Activated T-cell treated with anti-CD3 and anti-CD28 coated beads for 24 hours (primary cell): Measurements from ENCODE around the gene CPT1A.

ENCODE experiments used
- DNase-seq: peaks from one replicate; pipeline ENCODE4 v3.0.0-alpha.2; 2020; ENCODE audit warnings: low read depth

The CPT1A gene

GRCh38 chr11:68854273-68854958 is 12.7 kb upstream of the CPT1A start:
- DNase-seq = no peak

- no peak for DNase-seq
These were observed 10.9 kb upstream of the CPT1A start for GRCh38 chr11:68852628-68853027.

GRCh38 chr11:68848429-68848828 is 6.7 kb upstream of the CPT1A start:
- no peak for DNase-seq

- DNase-seq = no peak
These were observed 5.7 kb upstream of the CPT1A start for GRCh38 chr11:68847395-68847794.

GRCh38 chr11:68845351-68846002 is 3.8 kb upstream of the CPT1A start:
- DNase-seq = no peak

GRCh38 chr11:68844801-68845200 is 3.1 kb upstream of the CPT1A start:
- DNase-seq = no peak

GRCh38 chr11:68844376-68844775 is 2.7 kb upstream of the CPT1A start:
- no peak for DNase-seq

GRCh38 chr11:68843703-68844312 is 2.1 kb upstream of the CPT1A start:
- peak; percentile 64 for DNase-seq

- DNase-seq = peak; percentile 46
These were observed 1.4 kb upstream of the CPT1A start for GRCh38 chr11:68843052-68843561.

GRCh38 chr11:68842427-68843051 is 823 bp upstream of the CPT1A start:
- DNase-seq = no peak

GRCh38 chr11:68840661-68841653 is 759 bp downstream of the CPT1A start:
- DNase-seq = no peak

GRCh38 chr11:68839911-68840641 is 1.6 kb downstream of the CPT1A start:
- no peak for DNase-seq

GRCh38 chr11:68839054-68839865 is 2.5 kb downstream of the CPT1A start:
- peak; percentile 90 for DNase-seq

GRCh38 chr11:68838572-68838964 is 3.1 kb downstream of the CPT1A start:
- DNase-seq = no peak

- no peak for DNase-seq
These were observed 3.8 kb downstream of the CPT1A start for GRCh38 chr11:68837583-68838571.

- DNase-seq = no peak
These were observed 6.0 kb downstream of the CPT1A start for GRCh38 chr11:68835749-68836148.

- no peak for DNase-seq
These were observed 6.4 kb downstream of the CPT1A start for GRCh38 chr11:68835328-68835727.

- no peak for DNase-seq
These were observed 9.1 kb downstream of the CPT1A start for GRCh38 chr11:68832476-68833181.
